IPS-15b (cell line): ENCODE data around the gene INSYN2B.
"Not testable (repeated sequence)": the region's sequence is repeated elsewhere in the genome, so short reads cannot be mapped to it uniquely, and the experiment has no call there.

Source experiments
- H3K27me3 ChIP-seq: one replicate; pipeline ENCODE4 v1.6.1; 2013; ENCODE audit warnings: low read length; ENCODE audit not compliant: control insufficient read depth, insufficient read depth
- H3K36me3 ChIP-seq: one replicate; pipeline ENCODE4 v1.6.1; 2013; ENCODE audit warnings: low read length; ENCODE audit not compliant: control insufficient read depth, insufficient read depth
- H3K4me1 ChIP-seq: one replicate; pipeline ENCODE4 v1.6.1; 2013; ENCODE audit warnings: mild to moderate bottlenecking, low read length; ENCODE audit not compliant: control insufficient read depth, insufficient read depth
- H3K4me3 ChIP-seq: one replicate; pipeline ENCODE4 v1.5.1; 2013; ENCODE audit warnings: low read depth, low read length
- H3K9ac ChIP-seq: one replicate; pipeline ENCODE4 v1.6.1; 2013; ENCODE audit warnings: low read depth, mild to moderate bottlenecking, low read length
- H3K9me3 ChIP-seq: one replicate; pipeline ENCODE4 v1.6.1; 2013; ENCODE audit warnings: mild to moderate bottlenecking, low read length; ENCODE audit not compliant: control insufficient read depth, insufficient read depth

The INSYN2B gene

DNA sequence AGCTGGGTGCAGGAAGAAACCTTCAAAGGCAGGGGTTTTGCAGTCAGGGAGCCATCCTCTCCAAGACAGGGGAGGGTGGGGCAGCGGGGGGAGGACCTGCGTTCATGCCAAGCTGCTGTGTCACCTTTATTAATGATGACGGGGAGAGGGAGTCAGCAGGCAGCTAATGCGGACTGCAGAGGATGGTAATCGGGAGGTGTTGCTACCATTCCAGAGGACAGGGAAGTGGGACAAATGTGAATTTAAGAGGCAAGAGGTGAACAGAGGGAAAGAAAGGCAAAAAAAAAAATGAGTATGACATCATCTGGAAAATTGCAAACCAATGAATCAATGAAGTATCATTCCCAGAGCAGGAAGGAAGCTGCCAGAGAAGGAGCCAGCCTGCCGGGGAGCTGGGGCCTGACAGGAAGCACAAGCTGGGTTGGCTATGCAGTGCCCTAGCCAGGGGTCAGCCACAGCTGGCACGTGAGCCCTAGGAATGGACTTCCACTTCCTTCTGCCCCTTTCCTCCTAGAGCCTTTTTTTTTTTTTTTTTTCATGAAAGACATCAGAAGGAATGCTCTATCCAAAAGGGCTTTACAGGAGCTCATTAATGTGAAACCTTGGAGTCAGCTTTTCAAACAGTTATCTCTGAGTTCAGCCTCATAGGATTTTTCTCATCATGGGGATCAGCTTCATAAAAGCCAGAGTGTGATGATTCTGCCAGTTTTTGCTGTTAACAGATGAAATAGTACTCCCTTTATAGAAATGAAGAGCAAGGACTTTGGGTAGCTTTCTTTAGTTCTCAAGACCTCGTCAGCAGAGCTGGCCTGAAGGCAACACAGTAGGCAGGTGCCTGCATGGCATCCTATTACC lies 9.2 kb downstream of the INSYN2B start:
- no peaks in the 10 kb centered on the region for H3K27me3 ChIP-seq
- no peaks in the 10 kb centered on the region for H3K9me3 ChIP-seq
- H3K4me1 ChIP-seq: no peaks in the 10 kb centered on the region
- no peak overlapping the region for H3K9ac ChIP-seq
- H3K36me3 ChIP-seq: no peaks in the 10 kb centered on the region
- no peak overlapping the region for H3K4me3 ChIP-seq

DNA sequence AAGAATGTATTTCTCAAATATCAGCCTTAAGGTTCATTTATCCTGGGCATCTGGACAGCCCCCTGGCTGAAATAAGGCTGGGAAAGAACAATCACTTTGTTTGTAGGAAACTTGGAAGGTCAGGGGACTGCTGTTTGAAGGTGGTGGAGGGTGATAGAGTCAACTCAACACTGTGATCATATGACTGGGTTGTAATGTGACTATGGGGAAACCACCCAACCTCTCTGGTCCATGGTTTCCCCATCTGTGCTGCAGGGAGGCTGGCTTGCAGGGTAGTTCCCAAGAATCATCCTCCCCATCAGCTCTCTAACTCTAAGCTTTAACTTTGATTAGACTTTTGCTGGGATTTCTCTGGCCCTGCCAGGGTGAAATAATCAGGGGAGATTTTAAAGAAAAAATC lies 10.0 kb downstream of the INSYN2B start:
- no peaks in the 10 kb centered on the region for H3K4me1 ChIP-seq
- no peaks in the 10 kb centered on the region for H3K27me3 ChIP-seq
- H3K9me3 ChIP-seq: no peaks in the 10 kb centered on the region
- no peak overlapping the region for H3K9ac ChIP-seq
- H3K4me3 ChIP-seq: no peak overlapping the region
- H3K36me3 ChIP-seq: no peaks in the 10 kb centered on the region

- H3K27me3 ChIP-seq: no peaks in the 10 kb centered on the region
- H3K9ac ChIP-seq: no peak overlapping the region
- H3K4me1 ChIP-seq: no peaks in the 10 kb centered on the region
- no peak overlapping the region for H3K4me3 ChIP-seq
- no peaks in the 10 kb centered on the region for H3K36me3 ChIP-seq
- no peaks in the 10 kb centered on the region for H3K9me3 ChIP-seq
Measured at GRCh38 chr5:169964246-169964645, 16.0 kb downstream of the INSYN2B start.

GRCh38 chr5:169960659-169961058 lies 19.6 kb downstream of the INSYN2B start:
- H3K36me3 ChIP-seq: no peaks in the 10 kb centered on the region
- H3K27me3 ChIP-seq: no peaks in the 10 kb centered on the region
- H3K4me3 ChIP-seq: no peak overlapping the region
- peaks cover 5% of the 10 kb centered on the region for H3K4me1 ChIP-seq
- no peak overlapping the region for H3K9ac ChIP-seq
- H3K9me3 ChIP-seq: no peaks in the 10 kb centered on the region

- Histone ChIP-seq H3K36me3 (no peaks in the 10 kb centered on the region), H3K9ac (no peak overlapping the region), H3K9me3 (no peaks in the 10 kb centered on the region), H3K4me3 (no peak overlapping the region), H3K4me1 (peaks cover 5% of the 10 kb centered on the region), H3K27me3 (no peaks in the 10 kb centered on the region)
Measured at GRCh38 chr5:169958278-169958677, 22.0 kb downstream of the INSYN2B start.

- Histone ChIP-seq H3K9me3 (no peaks in the 10 kb centered on the region), H3K9ac (no peak overlapping the region), H3K4me1 (peaks cover 5% of the 10 kb centered on the region), H3K27me3 (no peaks in the 10 kb centered on the region), H3K4me3 (no peak overlapping the region), H3K36me3 (no peaks in the 10 kb centered on the region)
Measured at GRCh38 chr5:169956756-169957155, 23.5 kb downstream of the INSYN2B start.

DNA sequence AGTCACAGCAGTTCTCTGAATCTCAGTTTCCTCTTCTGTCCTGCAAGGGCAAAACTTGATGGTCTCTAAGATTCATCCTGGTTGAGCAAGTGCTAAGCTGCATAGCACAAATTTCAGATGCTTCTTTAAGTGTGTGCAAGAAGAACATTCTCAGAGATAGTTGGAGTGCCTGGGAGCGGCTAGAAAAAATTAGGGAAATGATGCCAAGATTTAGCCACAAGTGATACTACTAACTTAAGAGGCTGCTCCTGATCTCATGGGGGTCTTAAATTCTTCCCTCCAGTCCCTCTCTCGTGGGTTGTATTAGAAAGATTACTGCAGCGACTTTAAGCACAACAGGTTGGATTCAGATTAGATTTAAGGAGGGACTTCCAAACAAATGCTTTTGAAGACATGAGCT lies 24.2 kb downstream of the INSYN2B start:
- Histone ChIP-seq H3K27me3 (no peaks in the 10 kb centered on the region), H3K36me3 (no peaks in the 10 kb centered on the region)

DNA sequence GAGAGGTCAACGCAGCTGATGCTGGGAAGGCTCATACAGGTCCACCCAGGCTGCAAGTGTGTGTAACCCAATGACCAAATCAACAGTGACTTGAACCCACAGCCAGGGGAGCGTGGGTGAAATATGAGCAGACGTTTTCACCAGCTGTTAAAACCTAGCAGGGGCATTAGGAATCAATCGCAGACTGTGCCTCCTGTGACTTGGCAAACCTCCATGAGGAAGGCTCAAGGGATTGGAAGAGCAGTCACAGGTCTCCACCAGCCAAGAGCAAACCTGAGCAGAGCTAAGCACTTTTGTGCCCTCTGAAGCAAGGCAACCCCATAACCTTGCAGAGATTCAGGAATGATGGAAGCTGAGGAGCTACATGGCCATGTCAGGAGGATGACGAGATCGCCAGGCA lies 25.5 kb downstream of the INSYN2B start:
- no peaks in the 10 kb centered on the region for H3K36me3 ChIP-seq
- H3K9me3 ChIP-seq: no peaks in the 10 kb centered on the region
- no peak overlapping the region for H3K9ac ChIP-seq
- no peaks in the 10 kb centered on the region for H3K27me3 ChIP-seq
- no peak overlapping the region for H3K4me3 ChIP-seq
- H3K4me1 ChIP-seq: peaks cover 5% of the 10 kb centered on the region

More for the DNA sequence above, 24.2 kb downstream of the INSYN2B start:
- Histone ChIP-seq H3K4me3 (no peak overlapping the region), H3K9me3 (no peaks in the 10 kb centered on the region), H3K4me1 (peaks cover 5% of the 10 kb centered on the region), H3K9ac (no peak overlapping the region)

DNA sequence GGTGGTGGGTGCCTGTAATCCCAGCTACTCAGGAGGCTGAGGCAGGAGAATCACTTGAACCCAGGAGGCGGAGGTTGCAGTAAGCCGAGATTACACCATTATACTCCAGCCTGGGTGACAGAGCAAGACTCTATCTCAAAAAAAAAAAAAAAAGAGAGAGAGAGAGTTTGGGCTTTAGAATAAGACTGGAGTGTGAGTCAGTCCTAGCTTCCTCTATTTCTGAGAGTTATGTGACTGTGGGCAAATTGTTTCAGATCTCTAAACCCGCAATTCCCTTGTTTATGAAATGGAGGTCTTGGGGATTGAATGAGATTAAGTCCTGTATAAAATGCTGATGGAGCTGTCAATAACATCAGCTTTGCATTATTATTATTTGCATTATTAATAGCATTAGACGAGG lies 27.1 kb downstream of the INSYN2B start:
- H3K4me1 ChIP-seq, H3K27me3 ChIP-seq, H3K4me3 ChIP-seq, H3K9me3 ChIP-seq, H3K36me3 ChIP-seq, H3K9ac ChIP-seq: not testable (repeated sequence)

DNA sequence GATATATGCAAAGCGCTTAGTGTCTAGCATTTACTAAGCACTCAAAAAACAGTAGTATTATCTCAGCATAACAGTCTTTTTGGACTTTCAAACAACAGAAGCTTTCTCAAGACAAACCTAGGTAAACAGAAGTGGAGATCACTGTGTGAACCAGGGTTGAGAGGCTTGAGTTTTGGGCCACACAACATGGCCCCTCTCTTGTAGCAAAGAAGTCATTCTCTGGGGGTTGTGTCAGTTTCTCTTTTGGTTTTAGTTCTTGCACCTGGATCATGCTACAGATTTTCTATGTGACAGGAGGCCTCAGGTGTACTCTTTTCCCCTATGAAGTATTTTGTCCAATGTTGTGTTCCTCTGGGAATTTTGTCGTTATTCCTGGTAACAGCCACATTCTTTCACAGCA lies 30.0 kb downstream of the INSYN2B start:
- Histone ChIP-seq H3K4me3 (no peak overlapping the region), H3K9me3 (no peaks in the 10 kb centered on the region), H3K36me3 (no peaks in the 10 kb centered on the region), H3K27me3 (no peaks in the 10 kb centered on the region), H3K9ac (no peak overlapping the region), H3K4me1 (peaks cover 8% of the 10 kb centered on the region)

- no peaks in the 10 kb centered on the region for H3K9me3 ChIP-seq
- peaks cover 8% of the 10 kb centered on the region for H3K4me1 ChIP-seq
- H3K36me3 ChIP-seq: no peaks in the 10 kb centered on the region
- H3K27me3 ChIP-seq: no peaks in the 10 kb centered on the region
- H3K9ac ChIP-seq: no peak overlapping the region
- H3K4me3 ChIP-seq: no peak overlapping the region
Measured at GRCh38 chr5:169946743-169947295, 33.5 kb downstream of the INSYN2B start.

DNA sequence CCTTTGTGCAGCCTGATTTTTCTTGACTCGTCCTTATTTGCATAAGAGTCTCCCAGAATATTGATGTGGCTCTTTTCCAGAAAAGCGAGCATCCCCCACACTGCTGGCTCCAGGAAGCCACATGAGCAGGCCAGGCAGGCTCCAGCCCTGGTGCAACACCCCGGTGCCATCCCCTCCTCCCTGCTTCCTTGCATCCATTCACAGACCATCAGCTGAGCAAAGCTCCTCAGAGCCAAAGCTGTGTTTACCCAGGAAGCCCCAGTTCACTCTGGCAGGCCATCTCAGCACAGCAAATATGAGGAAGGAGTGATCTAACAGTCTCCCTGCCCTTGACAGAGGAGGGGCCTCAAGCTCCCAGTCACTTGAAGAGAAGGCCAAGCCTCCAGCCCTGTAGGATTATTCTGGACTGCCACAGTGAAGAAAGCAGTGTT lies 34.4 kb downstream of the INSYN2B start:
- Histone ChIP-seq H3K9me3 (no peaks in the 10 kb centered on the region), H3K9ac (no peak overlapping the region), H3K36me3 (no peaks in the 10 kb centered on the region), H3K27me3 (no peaks in the 10 kb centered on the region), H3K4me3 (no peak overlapping the region), H3K4me1 (peaks cover 8% of the 10 kb centered on the region)
